ENCODE results near the gene DYSF. TPM values are rescaled to one million over a fixed set of nuclear protein-coding genes. Genes with fewer than 3 reads are reported as not detected.

The DYSF gene
- total RNA-seq, 1 experiment from 2014 or later = 0.89 TPM

- Histone ChIP-seq H3K9me3 (ENCODE audit: control insufficient read depth in 1 of 2, insufficient read depth in 1 of 2, low read depth in 1 of 2, low read length in 2 of 2) (no peaks in the 10 kb centered on the region), H3K4me2 (ENCODE audit: low read length) (no peak overlapping the region), H3K4me1 (ENCODE audit: control insufficient read depth in 1 of 2, insufficient read depth in 2 of 2, low read length in 2 of 2) (no peaks in the 10 kb centered on the region), H3K9me2 (ENCODE audit: insufficient read depth) (no peaks in the 10 kb centered on the region), H2AFZ (ENCODE audit: low read depth, low read length, poor library complexity, severe bottlenecking) (no peak overlapping the region), H3K9ac (ENCODE audit: low read length) (no peak overlapping the region), H3K4me3 (replicated peaks in 1 of 2; ENCODE audit: low read depth in 1 of 2, low read length in 2 of 2) (no peak overlapping the region), H3K36me3 (ENCODE audit: control insufficient read depth in 1 of 2, insufficient read depth in 2 of 2, low read length in 2 of 2) (no peaks in the 10 kb centered on the region), H4K20me1 (ENCODE audit: insufficient read depth) (no peaks in the 10 kb centered on the region), H3K27me3 (ENCODE audit: insufficient read depth, low read length) (no peaks in the 10 kb centered on the region), H3K79me2 (ENCODE audit: insufficient read depth, low read length) (no peaks in the 10 kb centered on the region), H3K27ac (ENCODE audit: low read depth, low read length) (no peak overlapping the region)
- no TSS peak for BruUV-seq (replicated peaks)
- intact Hi-C loops (cut with micrococcal nuclease) = no loop called here
- ATAC-seq (no peak), DNase-seq (ENCODE audit: low read depth, low spot score) (no peak)
- ChIA-PET CTCF (no interaction called here), POLR2A (no interaction called here), RAD21 (ENCODE audit: low non-redundant PET in 1 of 2, low total read pairs in 2 of 2, uncharacterized antibody in 2 of 2, unreplicated experiment in 2 of 2) (no interaction called here)
- no peak for TF ChIP-seq SRF (IDR thresholded peaks at IDR 0.05; ENCODE audit: low read depth)
- no peak for TF ChIP-seq CBX3 (IDR thresholded peaks at IDR 0.05; ENCODE audit: low read depth)
- TF ChIP-seq EZH2phosphoT487 (IDR thresholded peaks at IDR 0.05; ENCODE audit: borderline replicate concordance) = no peak
- no peak for TF ChIP-seq RAD21 (IDR thresholded peaks at IDR 0.05; ENCODE audit: low read depth)
- TF ChIP-seq, protein P1, sequence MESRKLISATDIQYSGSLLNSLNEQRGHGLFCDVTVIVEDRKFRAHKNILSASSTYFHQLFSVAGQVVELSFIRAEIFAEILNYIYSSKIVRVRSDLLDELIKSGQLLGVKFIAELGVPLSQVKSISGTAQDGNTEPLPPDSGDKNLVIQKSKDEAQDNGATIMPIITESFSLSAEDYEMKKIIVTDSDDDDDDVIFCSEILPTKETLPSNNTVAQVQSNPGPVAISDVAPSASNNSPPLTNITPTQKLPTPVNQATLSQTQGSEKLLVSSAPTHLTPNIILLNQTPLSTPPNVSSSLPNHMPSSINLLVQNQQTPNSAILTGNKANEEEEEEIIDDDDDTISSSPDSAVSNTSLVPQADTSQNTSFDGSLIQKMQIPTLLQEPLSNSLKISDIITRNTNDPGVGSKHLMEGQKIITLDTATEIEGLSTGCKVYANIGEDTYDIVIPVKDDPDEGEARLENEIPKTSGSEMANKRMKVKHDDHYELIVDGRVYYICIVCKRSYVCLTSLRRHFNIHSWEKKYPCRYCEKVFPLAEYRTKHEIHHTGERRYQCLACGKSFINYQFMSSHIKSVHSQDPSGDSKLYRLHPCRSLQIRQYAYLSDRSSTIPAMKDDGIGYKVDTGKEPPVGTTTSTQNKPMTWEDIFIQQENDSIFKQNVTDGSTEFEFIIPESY (IDR thresholded peaks at IDR 0.05; ENCODE audit: extremely low read depth, insufficient replicate concordance, low read length) = no peak
- no peak for TF ChIP-seq SP1 (IDR thresholded peaks at IDR 0.05; ENCODE audit: low read depth)
- no peak for TF ChIP-seq ELF1 (IDR thresholded peaks at IDR 0.05; ENCODE audit: borderline replicate concordance, low read depth)
- TF ChIP-seq POLR2AphosphoS5 (IDR thresholded peaks at IDR 0.05; ENCODE audit: low read depth, low read length) = no peak
- TF ChIP-seq ZFX (IDR thresholded peaks at IDR 0.05) = no peak
These were observed 277.5 kb downstream of the DYSF start for GRCh38 chr2:71730785-71731383.

GRCh38 chr2:71734620-71735019 is 281.3 kb downstream of the DYSF start:
- ATAC-seq (no peak), DNase-seq (ENCODE audit: low read depth, low spot score) (no peak)
- Histone ChIP-seq H3K27me3 (ENCODE audit: insufficient read depth, low read length) (no peaks in the 10 kb centered on the region), H3K9me3 (ENCODE audit: control insufficient read depth in 1 of 2, insufficient read depth in 1 of 2, low read depth in 1 of 2, low read length in 2 of 2) (no peaks in the 10 kb centered on the region), H4K20me1 (ENCODE audit: insufficient read depth) (no peaks in the 10 kb centered on the region), H3K4me1 (ENCODE audit: control insufficient read depth in 1 of 2, insufficient read depth in 2 of 2, low read length in 2 of 2) (no peaks in the 10 kb centered on the region), H3K36me3 (ENCODE audit: control insufficient read depth in 1 of 2, insufficient read depth in 2 of 2, low read length in 2 of 2) (no peaks in the 10 kb centered on the region), H3K27ac (ENCODE audit: low read depth, low read length) (no peak overlapping the region), H2AFZ (ENCODE audit: low read depth, low read length, poor library complexity, severe bottlenecking) (no peak overlapping the region), H3K4me2 (ENCODE audit: low read length) (no peak overlapping the region), H3K4me3 (replicated peaks in 1 of 2; ENCODE audit: low read depth in 1 of 2, low read length in 2 of 2) (no peak overlapping the region), H3K9me2 (ENCODE audit: insufficient read depth) (no peaks in the 10 kb centered on the region), H3K79me2 (ENCODE audit: insufficient read depth, low read length) (no peaks in the 10 kb centered on the region), H3K9ac (ENCODE audit: low read length) (no peak overlapping the region)
- ChIA-PET POLR2A (no interaction called here), CTCF (no interaction called here), RAD21 (ENCODE audit: low non-redundant PET in 1 of 2, low total read pairs in 2 of 2, uncharacterized antibody in 2 of 2, unreplicated experiment in 2 of 2) (no interaction called here)
- no TSS peak for BruUV-seq (replicated peaks)
- TF ChIP-seq ATF3 (IDR thresholded peaks at IDR 0.05) (no peak), SRF (IDR thresholded peaks at IDR 0.05; ENCODE audit: low read depth) (no peak), SP1 (IDR thresholded peaks at IDR 0.05; ENCODE audit: low read depth) (no peak), FOSL1 (IDR thresholded peaks at IDR 0.05; ENCODE audit: low read depth) (no peak), EZH2 (IDR thresholded peaks at IDR 0.05) (no peak), ELF1 (IDR thresholded peaks at IDR 0.05; ENCODE audit: borderline replicate concordance, low read depth) (no peak), POLR2A (IDR thresholded peaks at IDR 0.05; ENCODE audit: borderline replicate concordance, extremely low read depth, insufficient read depth, insufficient read length) (no peak)
- TF ChIP-seq, protein P2, sequence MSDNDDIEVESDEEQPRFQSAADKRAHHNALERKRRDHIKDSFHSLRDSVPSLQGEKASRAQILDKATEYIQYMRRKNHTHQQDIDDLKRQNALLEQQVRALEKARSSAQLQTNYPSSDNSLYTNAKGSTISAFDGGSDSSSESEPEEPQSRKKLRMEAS (IDR thresholded peaks at IDR 0.05) = no peak
- intact Hi-C loops (cut with micrococcal nuclease) = no loop called here
